ENCODE data around the gene ABL2. TPM values are rescaled to one million over a fixed set of nuclear protein-coding genes. Genes with fewer than 3 reads are reported as not detected.
"Not testable (repeated sequence)": the region's sequence is repeated elsewhere in the genome, so short reads cannot be mapped to it uniquely, and the experiment has no call there.

Gene ABL2
- polyA plus RNA-seq, 12 donors: 7.1 to 12.6 (median 8.2) TPM; not detected in 1

GRCh38 chr1:179221121-179221520 is 8.4 kb downstream of the ABL2 start:
- not testable (repeated sequence) for DNase-seq

GRCh38 chr1:179217943-179218507 is 11.5 kb downstream of the ABL2 start:
- no peak for DNase-seq

GRCh38 chr1:179213317-179213716 is 16.2 kb downstream of the ABL2 start:
- not testable (repeated sequence) for DNase-seq

GRCh38 chr1:179208681-179209477 is 20.6 kb downstream of the ABL2 start:
- DNase-seq: no peak

GRCh38 chr1:179206812-179207211 is 22.7 kb downstream of the ABL2 start:
- peak; percentile 56 for DNase-seq

- no peak for DNase-seq
Observed at GRCh38 chr1:179205284-179205683, 24.2 kb downstream of the ABL2 start.

GRCh38 chr1:179202161-179202560 is 27.3 kb downstream of the ABL2 start:
- DNase-seq: no peak

- no peak for DNase-seq
Observed at GRCh38 chr1:179200586-179200985, 28.9 kb downstream of the ABL2 start.

GRCh38 chr1:179197690-179198297 is 31.7 kb downstream of the ABL2 start:
- no peak for DNase-seq

- not testable (repeated sequence) for DNase-seq
Observed at GRCh38 chr1:179195857-179196256, 33.6 kb downstream of the ABL2 start.

- DNase-seq: no peak
Observed at GRCh38 chr1:179195376-179195775, 34.1 kb downstream of the ABL2 start.

- no peak for DNase-seq
Observed at GRCh38 chr1:179194068-179194537, 35.4 kb downstream of the ABL2 start.

GRCh38 chr1:179190861-179191260 is 38.6 kb downstream of the ABL2 start:
- no peak for DNase-seq

- DNase-seq: no peak
Observed at GRCh38 chr1:179187735-179188471, 41.6 kb downstream of the ABL2 start.

GRCh38 chr1:179187043-179187442 is 42.4 kb downstream of the ABL2 start:
- no peak for DNase-seq

GRCh38 chr1:179184403-179184802 is 45.1 kb downstream of the ABL2 start:
- DNase-seq: no peak

- no peak for DNase-seq
Observed at GRCh38 chr1:179183857-179184256, 45.6 kb downstream of the ABL2 start.

GRCh38 chr1:179178950-179179349 is 50.5 kb downstream of the ABL2 start:
- no peak for DNase-seq

GRCh38 chr1:179178183-179178582 is 51.3 kb downstream of the ABL2 start:
- DNase-seq: no peak

GRCh38 chr1:179177615-179178014 is 51.9 kb downstream of the ABL2 start:
- DNase-seq: no peak

- DNase-seq: no peak
Observed at GRCh38 chr1:179177182-179177581, 52.3 kb downstream of the ABL2 start.

All from muscle of arm (tissue), 12 donors.